ENCODE measurements around the gene FAM174C. TPM values are rescaled to one million over a fixed set of nuclear protein-coding genes. Genes with fewer than 3 reads are reported as not detected.

Gene FAM174C
- total and polyA plus RNA-seq, 2 of the 8 experiments (the other 6 are each of a cell fraction or from before 2014, with no cell fraction given), result 44.5 to 125 TPM

DNA sequence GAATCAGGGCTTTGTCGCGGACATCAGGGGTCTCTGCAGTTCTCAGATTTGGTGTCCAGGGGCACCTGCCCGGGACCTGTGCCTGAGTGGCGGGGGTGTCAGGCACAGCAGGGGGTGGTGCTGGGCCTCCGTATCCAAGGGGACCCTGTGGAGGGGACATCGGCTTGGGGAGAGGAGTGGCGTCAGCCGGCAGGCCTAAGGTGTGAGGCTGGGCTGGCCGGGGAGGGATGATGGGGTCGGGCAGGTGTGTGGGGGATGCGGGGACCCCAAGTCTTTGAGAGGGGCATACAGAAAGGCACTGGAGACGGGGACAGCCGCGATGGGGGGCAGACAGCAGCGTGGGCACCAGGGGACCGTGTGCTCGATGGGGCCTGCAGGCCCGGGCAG, 12.9 kb downstream of the FAM174C start:
- no peak overlapping the region for H2BK120ac ChIP-seq (replicated peaks; ENCODE audit: low read depth, low read length)
- no peak overlapping the region for H3K56ac ChIP-seq (replicated peaks; ENCODE audit: insufficient read length, low read depth, low read length)
- CTCF ChIA-PET (ENCODE audit: partially characterized antibody), result no interaction called here
- H2BK12ac ChIP-seq (ENCODE audit: low read depth, low read length), result no peak overlapping the region
- peaks cover 4 to 5% of the 10 kb centered on the region in 2 experiments for H4K20me1 ChIP-seq (replicated peaks in 1 of 2; ENCODE audit: control insufficient read depth in 1 of 2, insufficient read depth in 2 of 2, low read length in 2 of 2)
- no peaks in the 10 kb centered on the region for H3K9me3 ChIP-seq (ENCODE audit: insufficient read depth in 2 of 2, low read depth in 1 of 2, low read length in 1 of 2)
- no peak for DNase-seq (ENCODE audit: low read depth in 1 of 2, low spot score in 2 of 2)
- no peak overlapping the region for H3K27ac ChIP-seq (ENCODE audit: low read depth, low read length)
- H2BK20ac ChIP-seq (ENCODE audit: low read length), result no peak overlapping the region
- H3K23me2 ChIP-seq (ENCODE audit: low read depth, low read length), result peaks cover 5% of the 10 kb centered on the region; the same call in 1 of the 2 replicates
- no peaks in the 10 kb centered on the region for H3K79me2 ChIP-seq (ENCODE audit: control insufficient read depth in 1 of 2, insufficient read depth in 2 of 2, low read length in 2 of 2)
- no peak overlapping the region for H4K91ac ChIP-seq (replicated peaks; ENCODE audit: insufficient read length, low read length)
- POLR2A ChIA-PET (ENCODE audit: partially characterized antibody), result interaction anchor here (0.9 to 2.2 kb wide), 4 partner anchors 16 to 39 kb away, joined by 3 to 11 read pairs (median 4); partner anchors contain the start of genes CIRBP and MIDN
- no peak overlapping the region for H3K4ac ChIP-seq (replicated peaks; ENCODE audit: insufficient read length, low read depth, low read length)
- FAIRE-seq, result no peak
- H3K27me3 ChIP-seq (replicated peaks in 1 of 4; ENCODE audit: control insufficient read depth in 3 of 4, extremely low read depth in 1 of 4, insufficient read depth in 3 of 4, low read length in 3 of 4), result peaks cover 0 to 21% (median 12%) of the 10 kb centered on the region in 4 experiments; a peak in 5 of 7 replicates
- no peak overlapping the region for H3K18ac ChIP-seq (ENCODE audit: extremely low read depth, low read length)
- peaks cover 0 to 21% (median 6%) of the 10 kb centered on the region in 4 experiments; a peak in 5 of 7 replicates for H3K4me1 ChIP-seq (replicated peaks in 1 of 4; ENCODE audit: control insufficient read depth in 3 of 4, insufficient read depth in 4 of 4, low read length in 3 of 4)
- H3K23ac ChIP-seq (ENCODE audit: insufficient read length), result no peak overlapping the region
- no peak overlapping the region for H2AK5ac ChIP-seq (ENCODE audit: low read depth, low read length)
- no peak overlapping the region for H3K4me3 ChIP-seq (ENCODE audit: extremely low read depth in 1 of 4, insufficient read depth in 2 of 4, low read depth in 3 of 4, low read length in 4 of 4)
- TF ChIP-seq ASH2L (IDR thresholded peaks at IDR 0.05; ENCODE audit: low read length), result no peak
- TF ChIP-seq E2F6 (IDR thresholded peaks at IDR 0.05), result no peak
- no peak for TF ChIP-seq TCF12 (IDR thresholded peaks at IDR 0.05; ENCODE audit: low read depth, low read length)
- TF ChIP-seq CHD2 (IDR thresholded peaks at IDR 0.05; ENCODE audit: low read length), result no peak
- TF ChIP-seq SUZ12 (IDR thresholded peaks at IDR 0.05; ENCODE audit: low read length), result no peak
- TF ChIP-seq GTF2F1 (IDR thresholded peaks at IDR 0.05; ENCODE audit: borderline replicate concordance, low read depth, low read length), result no peak
- no peak for TF ChIP-seq KDM1A (IDR thresholded peaks at IDR 0.05; ENCODE audit: borderline replicate concordance, low read length)
- no peak for TF ChIP-seq SIN3A (conservative IDR thresholded peaks at IDR 0.05 in 1 of 2, IDR thresholded peaks at IDR 0.05 in 1 of 2; ENCODE audit: low read depth in 1 of 2, low read length in 2 of 2)
- no peak for TF ChIP-seq ATF2 (IDR thresholded peaks at IDR 0.05; ENCODE audit: low read length)
- no peak for TF ChIP-seq NRF1 (IDR thresholded peaks at IDR 0.05; ENCODE audit: low read depth, low read length)
- TF ChIP-seq HDAC2 (IDR thresholded peaks at IDR 0.05; ENCODE audit: borderline replicate concordance in 1 of 2, low read depth in 2 of 2, low read length in 2 of 2), result no peak
- H3K79me1 ChIP-seq (ENCODE audit: low read depth, low read length), result no peaks in the 10 kb centered on the region; the same call in 1 of the 2 replicates
- H2AFZ ChIP-seq (ENCODE audit: low read length), result no peak overlapping the region
- no peak overlapping the region for H3K9ac ChIP-seq (replicated peaks in 1 of 4; ENCODE audit: extremely low read depth in 1 of 4, low read depth in 3 of 4, low read length in 3 of 4)
- H4K5ac ChIP-seq (ENCODE audit: insufficient read length, low read depth, low read length), result no peak overlapping the region
- H3K14ac ChIP-seq (ENCODE audit: insufficient read length), result no peak overlapping the region
- H2BK5ac ChIP-seq (ENCODE audit: low read depth, low read length), result no peak overlapping the region
- H4K8ac ChIP-seq (ENCODE audit: extremely low read depth, insufficient read depth, low read length), result peak overlapping the region; percentile 83; the same call in 1 of the 2 replicates
- H3K36me3 ChIP-seq (ENCODE audit: control insufficient read depth in 2 of 4, insufficient read depth in 4 of 4, low read length in 3 of 4), result no peaks in the 10 kb centered on the region
- no peak overlapping the region for H3K4me2 ChIP-seq (ENCODE audit: insufficient read depth in 1 of 2, low read depth in 2 of 2, low read length in 2 of 2)
- no peak overlapping the region for H2BK15ac ChIP-seq (ENCODE audit: low read length)
- WGBS, 2 experiments (ENCODE audit: extremely low coverage in 1 of 2, insufficient coverage in 1 of 2, insufficient read length in 1 of 2, insufficient replicate concordance in 2 of 2, low coverage in 1 of 2, low lambda C conversion rate in 2 of 2, missing lambda C conversion rate in 1 of 2), result 94% methylated on average over 16 of the region's 18 CpGs; no CpG with 5 or more reads in 1 of the 2 experiments

Data from H1 (cell line).